Fibroblast of skin of right biceps (primary cell): ENCODE data around the gene SNX30.
A peak's percentile ranks its signal among the peaks of the same experiment; 100 is the strongest.

ENCODE experiments used
- DNase-seq: peaks from one replicate; pipeline ENCODE4 v3.0.0-alpha.2; 2013

SNX30 gene

DNA sequence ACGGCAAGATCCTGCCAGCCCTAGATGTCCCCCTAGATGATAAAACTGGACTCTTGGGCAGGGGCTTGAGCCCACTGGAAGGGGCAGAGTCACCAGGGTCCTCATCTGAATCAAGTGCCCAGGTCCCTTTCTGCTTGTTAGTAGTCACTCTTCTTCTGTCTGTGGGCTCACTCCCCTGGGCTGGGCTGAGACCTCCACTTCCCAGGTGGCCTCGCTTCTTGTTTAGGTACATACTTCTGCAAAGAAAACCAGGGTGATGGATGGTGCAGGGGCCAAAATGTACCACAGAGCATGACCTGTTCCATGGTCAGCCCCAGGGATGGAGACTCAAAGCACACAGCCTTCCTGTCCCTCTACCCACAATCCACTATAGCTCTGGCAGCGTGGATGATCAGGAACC is 141.0 kb downstream of the SNX30 start:
- no peak for DNase-seq

DNA sequence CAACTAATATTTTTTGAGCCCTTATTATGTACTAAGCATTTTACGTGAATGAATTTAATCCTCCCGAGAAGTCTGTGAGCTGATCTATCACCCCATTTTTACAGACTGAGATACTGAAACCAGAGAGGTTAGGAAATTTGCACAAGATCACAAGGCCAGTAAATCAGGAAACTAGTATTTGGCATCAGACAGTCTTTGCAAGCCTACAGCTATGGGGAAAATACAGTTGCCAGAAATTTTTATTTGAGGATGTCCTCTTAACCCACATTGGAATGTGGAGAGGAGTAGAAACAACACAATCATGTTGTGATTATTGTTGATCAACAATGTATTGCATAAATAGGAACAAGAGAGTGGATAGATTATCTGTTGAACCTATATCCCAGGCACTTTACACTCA is 142.4 kb downstream of the SNX30 start:
- DNase-seq = no peak

DNA sequence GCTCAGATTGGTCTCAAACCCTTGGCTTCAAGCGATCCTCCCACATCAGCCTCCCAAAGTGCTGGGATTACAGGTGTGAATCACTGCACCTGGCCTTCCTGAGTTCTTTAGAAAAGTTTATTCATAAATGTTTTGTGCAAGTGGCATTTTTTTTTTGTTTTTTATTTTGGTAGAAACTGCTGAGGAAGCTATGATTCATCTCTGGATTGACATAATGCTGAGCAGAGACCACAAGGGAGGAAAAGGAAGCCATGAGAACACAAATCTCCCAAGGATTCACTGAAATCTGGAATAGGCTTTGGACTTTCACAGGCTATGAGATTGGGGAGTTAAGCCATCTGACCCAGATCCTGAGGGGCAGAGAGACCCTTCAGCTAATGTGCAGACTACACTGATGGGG is 143.5 kb downstream of the SNX30 start:
- no peak for DNase-seq

DNA sequence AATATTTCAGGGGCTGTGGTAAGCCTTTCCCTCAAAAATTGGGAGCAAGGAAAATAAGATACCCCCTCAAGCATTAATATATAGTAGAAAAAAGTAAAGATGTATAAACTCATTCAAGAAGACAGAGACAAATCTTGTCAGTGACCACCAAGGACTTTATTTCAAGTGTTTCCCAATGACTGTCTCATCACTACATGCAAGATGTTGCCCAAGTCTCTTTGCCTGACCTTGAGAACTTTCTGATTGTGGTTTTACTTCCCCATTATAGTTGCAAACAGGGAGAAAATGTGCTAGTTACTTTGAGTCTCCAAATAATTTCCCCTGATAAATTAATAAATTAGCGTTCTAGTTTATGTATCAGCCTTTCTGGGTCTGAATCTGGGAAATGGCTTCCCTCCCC is 144.1 kb downstream of the SNX30 start:
- no peak for DNase-seq

DNA sequence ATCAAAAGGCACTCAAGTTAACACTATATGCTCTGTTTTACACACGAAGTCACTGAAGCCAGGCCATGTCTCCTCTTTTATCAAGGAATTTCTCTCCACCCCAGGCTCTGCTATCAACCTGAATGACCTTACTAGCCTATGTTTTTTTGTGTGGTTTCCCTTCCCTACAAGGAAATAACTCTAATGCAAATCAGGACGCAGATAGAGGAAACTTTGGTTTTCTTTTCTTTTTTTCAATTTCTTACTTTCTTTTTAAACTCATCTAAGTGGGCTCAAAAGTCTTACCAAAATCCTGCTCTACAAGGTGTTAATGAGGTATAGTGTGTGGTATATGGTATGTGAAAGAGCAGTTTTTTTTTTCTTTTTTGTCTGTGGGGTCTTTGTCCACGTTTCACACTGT is 145.6 kb downstream of the SNX30 start:
- no peak for DNase-seq

DNA sequence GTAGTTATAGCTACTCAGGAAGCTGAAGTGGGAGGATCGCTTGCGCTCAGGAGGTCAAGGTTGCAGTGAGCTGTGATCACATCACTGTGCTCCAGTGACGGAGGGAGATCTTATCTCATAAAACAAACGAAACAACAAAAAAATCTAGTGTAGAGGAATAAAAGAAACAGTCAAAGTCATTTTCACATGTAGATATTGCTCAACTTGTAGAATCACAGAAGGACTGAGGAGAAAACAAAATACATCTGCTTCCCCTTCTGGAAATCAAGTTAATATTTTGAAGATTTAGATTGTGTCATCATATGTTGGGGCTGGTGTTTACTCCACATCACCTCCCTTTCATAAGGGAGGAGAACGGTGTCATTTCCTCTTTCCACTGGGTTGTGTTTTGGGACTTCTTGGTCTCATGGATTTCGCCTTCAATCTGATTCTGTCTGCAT is 148.3 kb downstream of the SNX30 start:
- no peak for DNase-seq

DNA sequence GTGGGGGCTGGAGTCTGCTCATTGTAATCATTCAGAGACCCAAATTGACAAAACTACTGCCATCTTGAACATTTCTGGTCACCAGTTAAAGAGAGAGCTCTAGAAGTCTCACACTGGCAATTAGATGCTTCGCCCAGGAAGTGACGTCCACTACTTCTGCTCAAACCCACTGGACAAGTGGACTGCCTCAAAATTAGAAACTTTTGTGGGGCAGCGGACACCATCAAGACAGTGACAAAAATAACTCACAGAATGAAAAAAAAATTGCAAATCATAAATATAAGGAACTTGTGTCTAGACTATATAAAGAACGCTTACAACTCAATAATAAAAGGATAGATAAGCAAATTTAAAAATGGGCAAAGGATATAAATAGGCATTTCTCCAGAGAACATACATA is 149.9 kb downstream of the SNX30 start:
- no peak for DNase-seq

DNA sequence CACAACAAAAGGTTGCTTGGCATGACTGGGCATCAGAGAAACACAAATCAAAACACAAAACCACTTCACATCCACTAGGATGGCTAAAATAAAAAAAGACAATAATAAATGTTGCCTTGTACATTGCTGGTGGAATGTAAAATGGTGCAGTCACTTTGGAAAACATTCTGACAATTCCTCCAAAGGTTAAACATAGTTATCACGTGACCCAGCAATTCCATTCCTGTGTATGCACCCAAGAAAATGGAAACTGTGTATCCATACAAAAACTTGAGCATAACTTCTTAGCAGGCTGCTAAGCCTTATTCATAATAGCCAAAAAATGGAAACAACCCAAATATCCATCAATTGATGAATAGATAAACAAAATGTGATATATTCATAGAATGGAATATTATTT is 150.3 kb downstream of the SNX30 start:
- DNase-seq = no peak

DNA sequence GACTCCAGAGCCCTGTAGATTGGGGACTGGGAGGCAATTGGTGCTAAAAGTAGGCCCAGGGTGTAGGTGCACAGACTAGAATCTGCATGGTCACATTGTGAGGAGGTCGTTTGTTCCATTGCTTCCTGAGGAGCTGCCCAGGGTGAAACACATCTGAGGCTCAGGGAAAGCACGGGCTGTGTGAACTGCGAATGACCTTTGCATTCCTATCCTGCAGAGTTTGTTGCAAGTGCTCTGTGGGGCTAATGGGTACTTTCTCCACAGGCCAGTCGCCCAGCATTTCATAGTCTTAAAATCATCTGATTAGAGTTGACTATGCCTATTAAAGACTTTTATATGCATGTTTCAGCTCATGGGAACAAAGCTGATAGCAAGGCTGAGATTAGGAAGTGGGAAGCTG is 154.5 kb downstream of the SNX30 start:
- DNase-seq = no peak

DNA sequence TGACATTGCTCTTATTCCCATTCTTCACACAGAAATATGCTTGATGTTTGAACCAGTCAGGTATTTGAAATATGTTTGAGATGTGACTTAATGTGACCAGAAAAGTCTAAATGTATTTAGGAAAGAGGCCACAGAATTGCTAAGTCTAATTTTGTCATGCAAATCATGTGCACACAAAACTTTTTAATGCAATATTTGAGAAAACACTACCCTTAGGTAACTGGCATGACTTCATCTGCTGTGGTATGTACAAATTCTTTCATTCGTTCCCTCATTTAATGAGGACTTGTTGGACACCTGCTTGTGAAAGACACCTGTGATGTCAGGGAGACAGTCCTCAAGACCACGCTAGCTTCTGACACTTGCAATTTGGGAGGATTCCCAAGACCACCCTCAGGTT is 161.2 kb downstream of the SNX30 start:
- DNase-seq = no peak

DNA sequence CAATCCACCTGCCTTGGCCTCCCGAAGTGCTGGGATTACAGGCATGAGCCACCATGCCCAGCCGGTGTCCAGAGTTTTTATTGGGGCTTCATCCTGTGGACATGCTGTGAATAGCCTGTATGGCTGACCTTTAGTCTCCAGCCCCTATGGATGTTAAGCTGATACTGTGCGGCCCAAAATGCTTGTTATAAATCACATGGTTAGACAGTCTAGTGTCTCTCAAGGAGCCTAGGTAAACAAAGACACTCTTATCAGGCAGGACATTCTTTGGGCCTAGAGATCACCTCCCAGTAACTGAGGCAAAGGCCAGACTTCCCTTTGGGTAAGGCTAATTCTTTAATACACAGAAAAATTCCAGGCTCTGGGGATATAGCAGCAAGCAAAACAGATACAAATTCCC is 162.1 kb downstream of the SNX30 start:
- DNase-seq = no peak

DNA sequence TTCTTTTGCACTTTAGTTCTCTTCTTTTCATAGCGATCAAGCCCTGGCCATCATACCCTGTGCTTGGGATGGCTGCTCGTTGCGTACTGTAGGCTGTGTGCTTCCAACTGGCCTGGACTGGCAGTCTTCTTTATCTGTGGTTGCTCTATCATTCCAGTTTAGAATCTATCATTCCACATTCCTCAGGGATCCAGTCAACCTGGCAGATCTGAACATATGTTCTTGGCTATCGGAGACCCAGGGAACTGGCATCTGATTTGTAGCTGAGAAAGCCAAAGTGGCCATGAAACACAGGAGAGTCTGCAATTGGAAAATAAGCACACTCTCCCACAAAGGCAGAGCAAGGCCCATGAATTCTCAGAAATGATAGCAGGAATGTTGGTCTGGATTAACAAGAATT is 162.8 kb downstream of the SNX30 start:
- no peak for DNase-seq

DNA sequence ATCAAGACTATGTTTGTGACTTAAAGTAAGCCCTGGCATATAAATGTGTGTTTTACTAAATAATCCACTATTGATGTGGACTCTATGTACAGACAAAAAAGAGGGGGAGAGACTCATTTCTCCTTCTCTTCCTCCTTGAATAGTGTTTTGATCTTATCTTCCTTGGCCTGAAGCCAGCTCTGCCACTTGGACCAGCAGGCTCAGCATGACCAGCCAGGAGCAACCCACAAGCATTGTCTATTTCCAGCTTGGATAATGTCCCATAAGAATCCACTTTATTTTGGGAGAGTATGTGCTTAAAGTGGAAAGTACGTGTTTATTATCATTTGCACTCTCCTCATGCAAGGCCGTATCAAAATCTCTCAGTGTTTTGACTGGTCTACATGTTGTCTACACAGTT is 164.0 kb downstream of the SNX30 start:
- no peak for DNase-seq

DNA sequence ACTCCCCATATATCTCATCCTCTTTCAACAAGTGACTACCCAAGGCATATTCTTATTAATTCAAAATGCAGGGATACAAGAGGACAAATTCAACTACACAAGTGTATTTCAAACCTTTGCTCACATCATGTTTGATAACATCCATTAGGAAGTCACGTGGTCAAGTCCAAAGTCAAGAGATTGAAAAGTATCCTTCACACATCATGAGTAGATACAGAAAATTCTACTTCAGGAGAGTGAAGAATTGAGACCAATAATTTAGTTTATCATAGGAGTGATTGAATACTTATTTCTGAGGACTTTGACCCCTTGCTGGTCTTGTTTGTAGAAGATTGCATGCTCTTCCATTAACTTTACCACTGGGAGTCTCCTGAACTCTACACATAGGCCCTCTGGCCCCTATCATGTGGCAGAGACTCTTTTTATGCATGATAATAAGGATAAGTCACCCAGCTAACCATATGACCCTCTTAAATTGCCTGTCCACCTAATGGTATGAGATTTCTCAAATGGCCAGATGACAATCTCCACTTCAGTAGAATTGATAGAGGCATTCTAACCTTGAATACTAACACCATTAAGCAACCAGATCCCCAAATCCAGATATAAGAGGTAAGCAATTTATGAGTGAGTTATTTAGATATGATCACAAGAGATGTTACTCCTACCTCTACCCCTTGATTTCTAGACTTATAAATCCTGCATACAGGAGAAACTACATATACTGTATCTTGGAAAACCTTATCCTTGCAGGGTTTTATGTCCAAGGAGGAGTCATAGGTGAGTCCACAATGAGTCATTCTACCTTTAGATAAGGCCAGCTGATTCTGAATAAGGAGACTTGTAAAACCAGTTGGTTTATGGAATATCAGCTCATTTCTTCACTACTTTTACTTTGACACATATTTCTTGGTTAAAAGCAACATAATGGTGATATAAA is 166.8 kb downstream of the SNX30 start:
- no peak for DNase-seq

DNA sequence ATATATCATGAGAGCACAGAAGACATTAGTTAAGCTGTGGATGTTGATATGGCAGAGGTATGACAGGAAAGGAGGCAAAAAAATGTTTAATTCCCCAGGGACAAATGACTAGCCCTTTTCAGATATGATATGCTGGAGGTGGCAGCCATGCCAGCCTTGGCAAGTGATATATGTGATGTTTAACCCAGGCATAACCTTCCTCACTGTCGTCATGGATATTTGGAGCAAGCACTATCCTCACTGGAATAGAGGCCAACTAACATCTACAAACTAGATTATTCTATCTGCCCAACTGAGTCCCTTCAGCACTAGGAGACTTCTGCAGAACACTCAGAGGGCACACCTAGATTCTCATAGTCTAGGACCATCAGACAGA is 167.4 kb downstream of the SNX30 start:
- DNase-seq = no peak

DNA sequence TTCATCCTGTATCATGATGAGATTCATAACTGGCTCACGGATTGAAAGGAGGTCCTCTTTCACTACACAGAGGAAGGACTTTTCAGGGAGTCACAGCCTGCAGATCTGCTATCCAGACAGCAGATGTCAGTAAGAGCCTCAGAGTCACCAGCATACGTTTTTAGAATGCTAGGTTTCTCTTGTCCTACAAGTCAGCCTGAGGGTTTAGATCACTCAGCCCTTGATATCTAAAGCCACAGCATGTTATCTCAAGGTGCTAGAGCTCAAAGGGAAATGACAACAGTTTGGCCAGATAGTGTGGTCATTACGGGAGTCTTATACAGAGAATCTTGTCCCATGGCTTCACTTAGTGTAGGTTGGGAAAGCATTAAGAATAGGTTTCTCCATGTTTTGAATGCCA is 171.0 kb downstream of the SNX30 start:
- DNase-seq = peak; percentile 31
